ENCODE measurements around the gene OR11H7. TPM values are rescaled to one million over a fixed set of nuclear protein-coding genes. Genes with fewer than 3 reads are reported as not detected.
"Not testable (repeated sequence)": the region's sequence is repeated elsewhere in the genome, so short reads cannot be mapped to it uniquely, and the experiment has no call there.

Gene OR11H7
- total RNA-seq, 1 experiment from 2014 or later, result not detected

GRCh38 chr14:20191396-20191795 lies 37.4 kb upstream of the OR11H7 start:
- intact Hi-C loops (cut with micrococcal nuclease), result no loop called here
- Histone ChIP-seq H3F3A (ENCODE audit: low read length, unreplicated experiment) (no peaks in the 10 kb centered on the region), H2AFZ (ENCODE audit: low read length) (no peak overlapping the region), H3K4me1 (ENCODE audit: insufficient read depth, low read length) (no peaks in the 10 kb centered on the region), H3K9me3 (ENCODE audit: low read length) (no peaks in the 10 kb centered on the region), H3K9ac (ENCODE audit: low read length) (no peak overlapping the region), H3K27ac (ENCODE audit: low read length) (no peak overlapping the region), H3K79me2 (ENCODE audit: low read length) (no peaks in the 10 kb centered on the region), H3K36me3 (ENCODE audit: low read depth, low read length) (no peaks in the 10 kb centered on the region), H4K20me1 (ENCODE audit: low read length) (no peaks in the 10 kb centered on the region), H3K4me3 (ENCODE audit: low read length) (no peak overlapping the region), H3K9me2 (replicated peaks; ENCODE audit: low read length) (no peaks in the 10 kb centered on the region), H3K27me3 (ENCODE audit: low read length) (peaks cover 45% of the 10 kb centered on the region), H3K4me2 (ENCODE audit: low read length) (no peak overlapping the region)
- no TSS peak for BruUV-seq (replicated peaks)
- ChIA-PET CTCF (no interaction called here), POLR2A (ENCODE audit: unreplicated experiment) (no interaction called here)
- TF ChIP-seq EZH2phosphoT487 (IDR thresholded peaks at IDR 0.05; ENCODE audit: borderline replicate concordance, low read length), result no peak
- no peak for TF ChIP-seq CTCF (conservative IDR thresholded peaks at IDR 0.05; ENCODE audit: low read depth, low read length)
- no peak for TF ChIP-seq EZH2 (IDR thresholded peaks at IDR 0.05; ENCODE audit: low read length, unreplicated experiment)
- DNase-seq, result no peak
- ATAC-seq, result no peak

GRCh38 chr14:20194101-20194500 lies 34.7 kb upstream of the OR11H7 start:
- Histone ChIP-seq H3K9me2 (replicated peaks; ENCODE audit: low read length) (no peaks in the 10 kb centered on the region), H3K4me3 (ENCODE audit: low read length) (no peak overlapping the region), H4K20me1 (ENCODE audit: low read length) (no peaks in the 10 kb centered on the region), H3K27me3 (ENCODE audit: low read length) (peaks cover 53% of the 10 kb centered on the region), H3K9ac (ENCODE audit: low read length) (no peak overlapping the region), H3K9me3 (ENCODE audit: low read length) (no peaks in the 10 kb centered on the region), H2AFZ (ENCODE audit: low read length) (no peak overlapping the region), H3K27ac (ENCODE audit: low read length) (no peak overlapping the region), H3K79me2 (ENCODE audit: low read length) (no peaks in the 10 kb centered on the region), H3F3A (ENCODE audit: low read length, unreplicated experiment) (no peaks in the 10 kb centered on the region), H3K36me3 (ENCODE audit: low read depth, low read length) (no peaks in the 10 kb centered on the region), H3K4me1 (ENCODE audit: insufficient read depth, low read length) (no peaks in the 10 kb centered on the region), H3K4me2 (ENCODE audit: low read length) (no peak overlapping the region)
- intact Hi-C loops (cut with micrococcal nuclease), result no loop called here
- TF ChIP-seq EZH2phosphoT487 (IDR thresholded peaks at IDR 0.05; ENCODE audit: borderline replicate concordance, low read length) (no peak), EZH2 (IDR thresholded peaks at IDR 0.05; ENCODE audit: low read length, unreplicated experiment) (no peak), CTCF (conservative IDR thresholded peaks at IDR 0.05; ENCODE audit: low read depth, low read length) (no peak)
- CTCF ChIA-PET, result no interaction called here
- POLR2A ChIA-PET (ENCODE audit: unreplicated experiment), result no interaction called here
- no TSS peak for BruUV-seq (replicated peaks)
- no peak for DNase-seq
- no peak for ATAC-seq

- H3K36me3 ChIP-seq (ENCODE audit: low read depth, low read length); H3K4me2 ChIP-seq (ENCODE audit: low read length); H3K4me1 ChIP-seq (ENCODE audit: insufficient read depth, low read length); ATAC-seq; BruUV-seq (replicated peaks); H3K9ac ChIP-seq (ENCODE audit: low read length); H3K9me2 ChIP-seq (replicated peaks; ENCODE audit: low read length); H3K27ac ChIP-seq (ENCODE audit: low read length); POLR2A ChIA-PET (ENCODE audit: unreplicated experiment); H4K20me1 ChIP-seq (ENCODE audit: low read length); H3K4me3 ChIP-seq (ENCODE audit: low read length); DNase-seq; intact Hi-C loops (cut with micrococcal nuclease); H2AFZ ChIP-seq (ENCODE audit: low read length); H3K9me3 ChIP-seq (ENCODE audit: low read length); H3F3A ChIP-seq (ENCODE audit: low read length, unreplicated experiment); CTCF ChIA-PET; H3K79me2 ChIP-seq (ENCODE audit: low read length): not testable (repeated sequence)
- H3K27me3 ChIP-seq (ENCODE audit: low read length), result peaks cover 53% of the 10 kb centered on the region
These were observed 33.6 kb upstream of the OR11H7 start for GRCh38 chr14:20195170-20195569.

Data from PC-3 (cell line).